ENCODE results near the gene FGFR1OP2. TPM values are rescaled to one million over a fixed set of nuclear protein-coding genes. Genes with fewer than 3 reads are reported as not detected.
A peak's percentile ranks its signal among the peaks of the same experiment; 100 is the strongest.

Gene FGFR1OP2
- total RNA-seq, 1 experiment from 2014 or later: 27.1 TPM

DNA sequence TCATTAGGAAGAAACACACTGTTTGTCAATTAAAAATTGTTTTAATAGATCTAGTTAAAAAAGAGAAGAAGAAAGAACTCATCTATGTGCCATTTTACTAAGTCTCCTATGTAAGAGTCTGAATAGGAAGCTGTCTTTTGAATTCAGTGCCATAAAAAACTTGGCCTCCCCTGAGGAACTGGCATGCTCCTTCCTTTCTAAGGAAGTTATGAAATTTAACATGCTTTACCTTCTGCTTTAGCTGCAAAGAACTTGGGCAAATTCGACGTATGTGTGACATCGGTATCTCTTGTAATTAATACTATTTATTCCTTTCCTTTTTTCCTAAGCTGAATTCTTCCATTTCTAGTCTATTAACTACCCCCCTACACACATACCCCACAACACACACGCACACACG, 63.4 kb downstream of the FGFR1OP2 start:
- DNase-seq (ENCODE audit: extremely low read depth, low read depth): no peak

GRCh38 chr12:27002141-27002540, 63.9 kb downstream of the FGFR1OP2 start:
- no peak for DNase-seq (ENCODE audit: extremely low read depth, low read depth)

GRCh38 chr12:27003421-27004381, 65.4 kb downstream of the FGFR1OP2 start:
- no peak for DNase-seq (ENCODE audit: extremely low read depth, low read depth)

- no peak for DNase-seq (ENCODE audit: extremely low read depth, low read depth)
Observed at GRCh38 chr12:27005495-27005894, 67.2 kb downstream of the FGFR1OP2 start.

DNA sequence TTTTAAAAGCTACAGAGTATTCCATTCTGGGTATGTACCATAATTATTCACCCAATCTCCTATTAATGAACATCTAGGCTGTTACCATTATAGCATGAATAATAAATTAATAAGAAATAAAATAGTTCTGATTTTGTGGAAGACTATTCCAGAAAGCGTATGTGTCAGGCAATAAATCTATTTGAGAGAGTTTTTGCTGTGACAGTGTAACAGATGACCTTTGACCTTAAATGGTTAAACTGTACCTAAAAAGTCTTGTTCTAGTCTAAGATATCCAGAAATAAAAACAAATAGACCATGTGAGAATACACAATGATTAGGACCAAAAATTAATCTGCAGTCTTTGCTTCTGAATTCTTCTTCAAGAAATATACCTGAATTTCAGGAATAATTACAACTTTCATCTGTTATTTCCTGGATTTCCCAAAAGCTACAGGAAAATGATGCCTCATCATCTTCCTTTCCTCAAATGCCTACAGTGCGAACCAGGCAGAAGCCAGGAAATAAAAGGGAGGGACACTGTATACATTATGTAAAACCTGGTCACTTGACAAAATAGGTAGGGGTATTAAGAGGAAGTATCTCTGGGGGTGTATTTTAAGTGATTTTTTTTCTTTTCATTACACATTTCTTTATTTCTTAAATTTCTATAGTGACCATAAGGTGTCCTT, 68.7 kb downstream of the FGFR1OP2 start:
- no peak for DNase-seq (ENCODE audit: extremely low read depth, low read depth)

DNA sequence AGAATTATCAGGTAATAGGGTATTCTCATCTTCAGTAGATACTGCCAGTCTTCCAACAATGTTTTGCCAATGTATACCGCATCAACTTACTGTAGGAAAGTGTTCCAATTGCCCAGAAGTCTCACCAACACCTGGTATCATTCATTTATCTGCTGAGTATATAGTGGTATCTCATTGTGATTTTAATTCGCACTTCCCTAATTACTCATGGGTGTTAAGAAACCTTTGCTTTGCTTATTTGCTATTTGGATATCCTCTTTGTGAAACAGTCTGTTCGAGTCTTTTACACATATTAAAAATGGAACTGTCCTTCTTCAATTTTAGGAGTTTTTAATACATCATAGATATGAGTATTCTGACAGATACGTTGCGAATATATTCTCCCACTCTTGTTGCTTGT, 69.8 kb downstream of the FGFR1OP2 start:
- no peak for DNase-seq (ENCODE audit: extremely low read depth, low read depth)

DNA sequence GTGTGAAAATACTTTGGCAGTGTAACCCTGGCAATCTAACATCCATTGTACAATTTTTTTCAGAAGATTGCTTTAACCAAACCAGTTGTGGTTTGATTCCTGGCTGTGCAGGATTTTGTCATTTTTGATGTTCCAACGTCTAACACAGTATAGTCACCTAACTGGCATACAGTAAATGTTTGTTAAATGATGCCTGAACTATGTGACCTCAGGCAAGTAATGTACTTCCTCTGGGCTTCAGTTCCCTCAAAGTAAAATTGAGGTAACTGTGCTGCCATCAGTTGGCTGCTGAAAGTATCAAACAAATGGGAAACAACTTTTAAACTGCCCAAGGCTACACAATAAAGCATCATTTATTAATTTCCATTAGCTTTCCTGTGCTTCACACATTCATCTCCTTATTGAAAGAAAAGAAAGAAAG, 71.6 kb downstream of the FGFR1OP2 start:
- DNase-seq (ENCODE audit: extremely low read depth, low read depth): no peak

DNA sequence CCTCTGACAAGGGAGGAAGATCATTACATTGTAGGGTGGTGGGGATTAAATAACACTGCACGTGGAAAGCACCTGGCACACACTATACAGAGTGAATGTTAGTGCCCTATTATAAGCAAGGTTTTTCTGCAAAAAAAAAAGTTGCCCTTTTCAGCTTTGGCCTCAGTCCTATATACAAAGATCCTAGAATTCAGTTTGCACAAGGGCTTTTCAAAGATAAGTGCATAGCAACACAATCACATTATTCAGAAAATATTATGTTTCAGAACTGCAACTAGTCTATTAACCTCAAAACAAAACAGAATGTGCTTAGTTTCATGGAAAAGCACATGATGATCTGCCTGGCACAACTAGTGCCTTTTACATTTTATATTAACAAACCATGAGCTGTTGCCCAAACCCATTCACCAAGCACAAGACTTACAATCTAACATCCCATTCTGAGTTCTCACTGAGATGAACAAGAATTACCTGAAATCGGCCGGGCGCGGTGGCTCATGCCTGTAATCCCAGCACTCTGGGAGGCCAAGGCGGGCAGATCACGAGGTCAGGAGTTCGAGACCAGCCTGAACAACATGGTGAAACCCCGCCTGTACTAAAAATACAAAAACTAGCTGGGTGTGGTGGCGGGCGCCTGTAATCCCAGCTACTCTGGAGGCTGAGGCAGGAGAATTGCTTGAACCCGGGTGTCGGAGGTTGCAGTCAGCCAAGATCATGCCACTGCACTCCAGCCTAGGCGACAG, 74.1 kb downstream of the FGFR1OP2 start:
- no peak for DNase-seq (ENCODE audit: extremely low read depth, low read depth)

DNA sequence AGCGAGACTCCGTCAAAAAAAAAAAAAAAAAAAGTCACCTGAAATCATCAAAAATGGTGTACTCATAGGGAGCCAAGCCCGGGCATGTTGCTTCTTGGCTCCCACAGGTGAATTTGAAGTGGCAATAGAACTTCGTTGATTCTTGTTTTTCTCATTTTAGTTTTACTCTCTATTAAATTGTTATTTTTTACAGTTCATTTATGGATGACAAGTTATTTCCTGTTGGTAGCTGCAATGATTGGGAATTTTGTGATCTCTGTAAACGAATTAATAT, 74.6 kb downstream of the FGFR1OP2 start:
- no peak for DNase-seq (ENCODE audit: extremely low read depth, low read depth)

- no peak for DNase-seq (ENCODE audit: extremely low read depth, low read depth)
Observed at GRCh38 chr12:27013611-27014084, 75.4 kb downstream of the FGFR1OP2 start.

DNA sequence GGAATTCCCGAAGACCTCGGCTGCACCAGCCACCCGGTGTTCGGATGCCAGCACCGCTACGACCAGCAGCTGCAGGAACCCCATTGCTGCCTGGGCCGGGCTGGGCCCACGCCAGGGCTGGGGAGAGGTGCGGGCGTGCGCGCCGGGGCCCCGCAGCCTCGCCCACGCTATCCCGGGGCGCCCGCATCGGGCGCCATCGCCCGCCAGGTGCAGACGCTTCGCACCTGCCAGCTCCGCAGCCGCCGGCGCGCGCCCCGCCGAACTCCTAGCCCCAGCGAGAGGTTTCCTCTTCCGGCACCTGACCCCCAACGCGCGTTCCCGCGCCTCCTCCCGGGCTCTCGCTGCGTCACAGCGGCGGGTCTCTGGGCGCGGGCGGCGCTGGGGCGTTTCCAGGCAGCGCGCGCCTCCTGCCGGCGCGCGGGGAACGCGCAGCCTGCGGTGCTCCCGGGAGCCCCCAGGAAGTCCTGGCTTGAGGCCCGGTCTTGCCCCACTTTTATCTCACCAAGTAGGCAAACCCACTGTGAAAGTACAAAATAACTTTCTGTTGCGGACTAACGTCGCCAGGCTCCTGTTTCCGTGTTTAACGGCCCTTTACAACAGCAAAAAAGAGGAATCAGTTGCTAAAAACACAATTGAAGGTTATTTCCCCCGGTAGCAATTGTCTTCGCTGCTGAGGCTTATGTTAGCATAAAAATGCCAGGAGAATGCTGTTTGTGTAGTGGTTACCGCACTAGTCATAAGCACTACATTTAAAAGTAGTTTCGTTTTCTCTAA, 76.0 kb downstream of the FGFR1OP2 start, which contains the start of gene TM7SF3:
TM7SF3 (minus strand) TSS at position 300 of the 774 bp plus-strand sequence; CDS start at position 84, 216 bp downstream.
- peak; percentile 75 for DNase-seq (ENCODE audit: extremely low read depth, low read depth)

DNA sequence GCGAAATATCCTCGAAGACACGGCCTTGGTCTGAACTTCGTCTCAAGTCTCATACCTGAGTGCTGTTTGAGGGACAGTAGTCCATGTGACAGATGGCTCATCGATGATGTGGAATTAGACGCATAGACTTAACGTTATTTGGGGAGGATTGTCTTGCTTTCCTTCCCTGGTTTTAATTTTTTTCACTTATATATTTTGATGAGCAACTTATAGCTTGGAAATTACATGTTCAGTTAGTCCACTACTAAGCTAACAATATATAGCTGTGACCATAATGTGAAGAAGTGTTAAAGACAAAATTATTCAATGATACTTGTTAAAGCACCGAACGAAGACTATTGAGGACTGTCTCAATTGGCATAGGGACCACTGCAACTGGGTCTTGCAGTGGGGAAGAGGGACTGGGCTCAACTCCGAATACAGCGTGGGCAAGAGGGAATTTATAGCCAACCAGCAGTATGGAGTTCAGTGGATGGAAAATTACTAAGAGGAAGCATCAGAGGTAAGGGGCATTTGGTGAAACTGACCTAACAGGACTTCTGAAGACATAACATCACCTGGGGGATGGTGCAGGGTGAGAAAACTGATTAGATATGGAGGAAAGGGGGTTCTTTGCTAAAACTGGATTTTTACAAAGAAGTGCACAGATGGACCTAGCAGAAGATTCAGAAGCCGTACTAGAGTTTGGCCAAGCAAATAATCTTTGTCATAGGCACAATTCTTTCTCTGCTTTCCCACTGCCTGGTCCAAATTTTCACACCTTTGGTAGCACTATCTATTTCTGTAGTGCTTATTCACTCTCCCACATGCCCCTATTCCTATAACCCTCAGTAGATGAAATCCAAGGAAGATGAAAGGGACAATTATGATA, 76.8 kb downstream of the FGFR1OP2 start:
- no peak for DNase-seq (ENCODE audit: extremely low read depth, low read depth)

DNA sequence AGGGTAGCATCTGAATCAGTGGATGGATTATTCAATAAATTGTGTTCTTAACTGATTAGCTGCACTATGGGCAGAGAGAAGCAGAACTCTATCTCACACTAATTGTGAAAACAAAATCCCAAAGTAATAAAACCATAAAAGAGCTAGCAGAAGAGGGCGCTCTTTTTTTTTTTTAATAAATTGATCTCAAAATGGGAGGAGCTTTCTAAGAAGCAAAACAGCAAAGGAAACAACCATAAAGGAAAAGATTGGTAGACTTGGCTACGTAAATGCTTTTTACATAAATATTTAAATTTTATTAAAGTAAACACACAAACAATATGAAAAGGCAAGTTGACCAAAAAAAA, 77.4 kb downstream of the FGFR1OP2 start:
- DNase-seq (ENCODE audit: extremely low read depth, low read depth): no peak

Other genes starting within 250 kb of the FGFR1OP2 start
- gene ITPR2, start 105.3 kb upstream of the FGFR1OP2 start, total RNA-seq (2014; rRNA removed; shearing (Covaris generic)): 5.0 and 5.5 TPM in 2 replicates
- 46.0 and 53.1 TPM in 2 replicates for gene INTS13, start 489 bp upstream of the FGFR1OP2 start, total RNA-seq (2014; rRNA removed; shearing (Covaris generic))
- gene TM7SF3, start 75.9 kb downstream of the FGFR1OP2 start, total RNA-seq (2014; rRNA removed; shearing (Covaris generic)): 101 and 117 TPM in 2 replicates
- 56.3 and 59.2 TPM in 2 replicates for gene MED21, start 84.1 kb downstream of the FGFR1OP2 start, total RNA-seq (2014; rRNA removed; shearing (Covaris generic))
- gene C12orf71, start 144.1 kb downstream of the FGFR1OP2 start, total RNA-seq (2014; rRNA removed; shearing (Covaris generic)): not detected in 2 replicates